HUES6 (cell line): ENCODE measurements around the gene MAP3K13.

ENCODE experiments used
- H3K27ac ChIP-seq: 2 replicates; pipeline ENCODE4 v1.7.0; 2013; ENCODE audit warnings: low read depth, mild to moderate bottlenecking, low read length, inconsistent platforms
- H3K27me3 ChIP-seq: 2 replicates; pipeline ENCODE4 v1.6.1; 2013; ENCODE audit warnings: low read length; ENCODE audit not compliant: control insufficient read depth, insufficient read depth
- H3K36me3 ChIP-seq: 2 replicates; pipeline ENCODE4 v1.6.1; 2013; ENCODE audit warnings: low read length; ENCODE audit not compliant: control insufficient read depth, insufficient read depth
- H3K4me1 ChIP-seq: 2 replicates; pipeline ENCODE4 v1.6.1; 2013; ENCODE audit warnings: low read length; ENCODE audit not compliant: control insufficient read depth, insufficient read depth
- H3K4me3 ChIP-seq: 2 replicates; pipeline ENCODE4 v1.5.1; 2013; ENCODE audit warnings: low read depth, low read length
- H3K9ac ChIP-seq: one replicate; pipeline ENCODE4 v1.6.1; 2013; ENCODE audit warnings: mild to moderate bottlenecking, low read length
- H3K9me3 ChIP-seq: 2 replicates; pipeline ENCODE4 v1.6.1; 2013; ENCODE audit warnings: low read depth, low read length; ENCODE audit not compliant: control insufficient read depth, insufficient read depth

MAP3K13 gene

GRCh38 chr3:185486394-185486793 is 123.5 kb downstream of the MAP3K13 start:
- no peak overlapping the region for H3K27ac ChIP-seq
- no peaks in the 10 kb centered on the region for H3K27me3 ChIP-seq
- no peaks in the 10 kb centered on the region for H3K9me3 ChIP-seq
- H3K4me3 ChIP-seq, result no peak overlapping the region
- peaks cover 36% of the 10 kb centered on the region for H3K36me3 ChIP-seq
- no peaks in the 10 kb centered on the region for H3K4me1 ChIP-seq
- no peak overlapping the region for H3K9ac ChIP-seq

DNA sequence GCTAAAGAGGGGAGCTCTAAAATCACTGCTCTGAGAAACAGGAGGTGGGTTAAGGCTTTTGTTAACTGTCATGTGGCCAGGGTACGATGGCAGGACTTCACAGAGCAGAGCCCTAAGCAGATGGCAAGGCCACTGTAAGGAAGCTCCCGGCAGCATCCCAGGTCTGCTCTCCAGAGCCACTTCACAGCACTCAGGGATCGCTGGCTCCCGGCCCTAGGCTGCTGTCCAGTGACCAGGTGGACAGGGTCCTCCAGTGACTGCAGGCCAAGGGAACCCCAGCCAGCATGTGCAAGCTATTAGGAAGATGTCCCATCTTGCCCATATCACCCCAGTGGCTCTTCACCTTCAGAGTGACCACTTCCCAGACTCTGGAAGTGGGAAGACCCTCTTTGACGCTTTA is 125.5 kb downstream of the MAP3K13 start:
- H3K36me3 ChIP-seq, result peaks cover 50% of the 10 kb centered on the region
- no peaks in the 10 kb centered on the region for H3K4me1 ChIP-seq
- no peak overlapping the region for H3K4me3 ChIP-seq

GRCh38 chr3:185489462-185489861 is 126.5 kb downstream of the MAP3K13 start:
- Histone ChIP-seq H3K9me3 (no peaks in the 10 kb centered on the region), H3K4me1 (no peaks in the 10 kb centered on the region), H3K27ac (no peak overlapping the region), H3K36me3 (peaks cover 60% of the 10 kb centered on the region), H3K4me3 (no peak overlapping the region), H3K9ac (no peak overlapping the region), H3K27me3 (no peaks in the 10 kb centered on the region)

More for the DNA sequence above, 125.5 kb downstream of the MAP3K13 start:
- H3K9me3 ChIP-seq, result no peaks in the 10 kb centered on the region
- H3K9ac ChIP-seq, result no peak overlapping the region
- H3K27me3 ChIP-seq, result no peaks in the 10 kb centered on the region
- no peak overlapping the region for H3K27ac ChIP-seq

GRCh38 chr3:185490241-185490640 is 127.3 kb downstream of the MAP3K13 start:
- H3K4me1 ChIP-seq, result no peaks in the 10 kb centered on the region
- H3K9me3 ChIP-seq, result no peaks in the 10 kb centered on the region
- no peak overlapping the region for H3K27ac ChIP-seq
- H3K36me3 ChIP-seq, result peaks cover 68% of the 10 kb centered on the region
- no peak overlapping the region for H3K4me3 ChIP-seq
- no peak overlapping the region for H3K9ac ChIP-seq
- H3K27me3 ChIP-seq, result no peaks in the 10 kb centered on the region

DNA sequence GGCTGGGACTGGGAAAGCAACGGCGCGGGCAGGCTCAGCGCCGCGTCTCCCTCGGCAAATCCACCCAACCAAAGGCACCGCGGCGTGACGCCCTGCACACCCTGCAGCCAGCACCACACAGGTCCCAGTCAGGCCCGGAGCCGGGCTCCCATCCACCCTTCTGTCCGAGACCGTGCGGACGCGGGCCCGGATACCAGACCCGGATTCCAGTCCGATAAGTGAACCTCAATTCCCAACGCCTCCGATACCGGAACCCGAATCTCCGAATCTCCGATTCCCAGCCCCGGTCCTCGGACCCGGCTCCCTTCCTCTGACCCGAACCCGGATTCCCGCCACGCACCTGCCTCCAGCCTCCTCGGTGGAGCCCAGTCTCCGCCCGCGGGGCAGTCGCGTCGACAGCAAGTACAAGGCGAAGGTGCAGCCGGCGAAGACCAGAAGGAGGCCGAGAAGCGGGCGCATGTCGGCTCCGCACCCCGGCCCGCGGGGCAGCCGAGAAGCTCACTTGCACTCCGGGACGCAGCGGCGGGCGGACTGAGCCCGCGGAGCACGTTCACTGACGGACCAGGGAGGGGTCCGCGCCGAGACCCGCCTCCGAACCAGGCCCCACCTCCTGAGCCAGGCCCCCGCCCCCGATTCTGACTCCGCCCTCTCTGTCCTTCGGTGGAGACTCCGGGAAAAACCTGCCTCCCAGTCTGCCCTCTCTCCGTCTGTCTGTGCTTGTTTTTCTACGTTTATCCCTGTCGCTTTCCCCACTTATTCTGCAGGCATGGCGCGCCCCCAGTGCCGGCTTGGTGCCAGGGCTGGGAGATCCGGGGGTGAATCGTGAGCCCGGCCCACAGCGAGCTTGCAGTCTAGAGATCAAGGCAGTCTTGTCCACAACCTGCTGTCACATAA is 135.8 kb downstream of the MAP3K13 start, which contains the start of gene TMEM41A:
Gene TMEM41A (minus strand): TSS at position 533 of the 894 bp plus-strand sequence. CDS start 74 bp downstream, at position 459.
- Histone ChIP-seq H3K9me3 (no peaks in the 10 kb centered on the region), H3K9ac (peak within 1 kb of the TSS; percentile 96), H3K4me3 (peak within 1 kb of the TSS; percentile 100), H3K36me3 (peaks cover 27% of the 10 kb centered on the region), H3K4me1 (peaks cover 14% of the 10 kb centered on the region; the same call in 1 of the 2 replicates), H3K27me3 (peaks cover 7% of the 10 kb centered on the region; the same call in 1 of the 2 replicates), H3K27ac (peak within 1 kb of the TSS; percentile 94)

DNA sequence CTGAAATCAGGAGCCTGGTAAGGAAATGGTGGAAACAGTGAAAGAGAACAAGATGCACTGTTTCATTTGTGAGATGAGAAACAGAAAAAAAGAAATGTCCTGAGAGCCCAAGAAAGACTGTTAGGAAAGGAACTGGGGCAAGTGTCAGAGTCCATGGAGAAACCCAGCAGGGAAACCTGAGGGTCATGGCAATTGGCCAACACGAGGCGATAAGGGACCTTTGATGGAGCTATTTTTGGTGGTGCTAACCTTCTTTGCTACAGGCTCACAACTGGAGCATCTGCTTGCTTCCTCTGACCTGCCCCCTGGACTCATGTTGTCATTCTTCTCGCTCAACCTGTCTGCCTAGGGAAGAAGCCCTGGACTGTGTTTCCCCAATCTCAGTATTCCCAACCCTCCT is 140.1 kb downstream of the MAP3K13 start:
- H3K27ac ChIP-seq, result no peak overlapping the region
- H3K36me3 ChIP-seq, result no peaks in the 10 kb centered on the region; the same call in 1 of the 2 replicates
- H3K9ac ChIP-seq, result no peak overlapping the region
- peaks cover 7% of the 10 kb centered on the region; the same call in 1 of the 2 replicates for H3K27me3 ChIP-seq
- H3K4me3 ChIP-seq, result no peak overlapping the region
- no peaks in the 10 kb centered on the region for H3K9me3 ChIP-seq
- peaks cover 11% of the 10 kb centered on the region; the same call in 1 of the 2 replicates for H3K4me1 ChIP-seq

GRCh38 chr3:185503521-185503920 is 140.6 kb downstream of the MAP3K13 start:
- Histone ChIP-seq H3K4me3 (no peak overlapping the region), H3K9ac (no peak overlapping the region), H3K27ac (no peak overlapping the region), H3K4me1 (peaks cover 11% of the 10 kb centered on the region; the same call in 1 of the 2 replicates), H3K9me3 (no peaks in the 10 kb centered on the region), H3K36me3 (no peaks in the 10 kb centered on the region; the same call in 1 of the 2 replicates), H3K27me3 (peaks cover 7% of the 10 kb centered on the region; the same call in 1 of the 2 replicates)

GRCh38 chr3:185504636-185505035 is 141.7 kb downstream of the MAP3K13 start:
- Histone ChIP-seq H3K4me3 (no peak overlapping the region), H3K9ac (no peak overlapping the region), H3K27me3 (peaks cover 7% of the 10 kb centered on the region; the same call in 1 of the 2 replicates), H3K36me3 (no peaks in the 10 kb centered on the region), H3K9me3 (no peaks in the 10 kb centered on the region), H3K4me1 (peaks cover 7% of the 10 kb centered on the region; the same call in 1 of the 2 replicates), H3K27ac (no peak overlapping the region)

GRCh38 chr3:185507883-185508282 is 144.9 kb downstream of the MAP3K13 start:
- peaks cover 6% of the 10 kb centered on the region; the same call in 1 of the 2 replicates for H3K4me1 ChIP-seq
- no peak overlapping the region for H3K27ac ChIP-seq
- no peaks in the 10 kb centered on the region for H3K27me3 ChIP-seq
- no peak overlapping the region for H3K4me3 ChIP-seq
- no peak overlapping the region for H3K9ac ChIP-seq
- no peaks in the 10 kb centered on the region for H3K36me3 ChIP-seq
- H3K9me3 ChIP-seq, result no peaks in the 10 kb centered on the region

DNA sequence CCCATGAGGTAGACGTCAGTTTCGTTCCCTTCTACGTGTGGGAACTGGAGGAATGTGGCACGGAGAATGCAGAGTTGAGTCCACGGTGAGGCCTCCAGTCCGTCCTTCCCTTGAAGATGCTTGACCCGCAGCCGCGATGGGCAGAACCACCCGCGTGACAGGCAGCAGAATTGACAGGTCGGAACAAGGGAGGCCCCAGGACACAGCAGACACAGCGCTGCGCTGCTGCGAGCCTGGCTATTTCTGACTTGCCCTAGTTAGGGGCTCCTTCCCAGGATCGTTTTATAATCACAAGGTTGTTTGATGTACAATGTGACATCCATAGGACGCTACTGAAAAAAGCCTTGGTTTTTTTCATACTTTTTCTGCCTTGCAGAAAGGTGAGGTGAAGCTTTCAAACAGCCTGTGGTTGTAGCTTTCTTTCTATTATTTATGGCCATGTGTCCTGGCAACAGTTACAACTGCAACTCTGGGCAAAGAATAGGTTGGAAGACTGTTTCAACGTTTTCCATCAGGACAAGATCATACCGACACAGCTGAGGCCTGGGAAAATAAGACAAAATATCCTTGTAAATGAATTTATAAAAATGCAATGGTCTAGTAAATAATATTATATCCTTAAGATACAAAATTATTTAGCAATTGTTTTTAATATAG is 145.5 kb downstream of the MAP3K13 start:
- Histone ChIP-seq H3K36me3 (no peaks in the 10 kb centered on the region), H3K4me3 (no peak overlapping the region), H3K27ac (no peak overlapping the region), H3K9ac (no peak overlapping the region), H3K27me3 (no peaks in the 10 kb centered on the region), H3K9me3 (no peaks in the 10 kb centered on the region), H3K4me1 (peaks cover 3% of the 10 kb centered on the region; the same call in 1 of the 2 replicates)

DNA sequence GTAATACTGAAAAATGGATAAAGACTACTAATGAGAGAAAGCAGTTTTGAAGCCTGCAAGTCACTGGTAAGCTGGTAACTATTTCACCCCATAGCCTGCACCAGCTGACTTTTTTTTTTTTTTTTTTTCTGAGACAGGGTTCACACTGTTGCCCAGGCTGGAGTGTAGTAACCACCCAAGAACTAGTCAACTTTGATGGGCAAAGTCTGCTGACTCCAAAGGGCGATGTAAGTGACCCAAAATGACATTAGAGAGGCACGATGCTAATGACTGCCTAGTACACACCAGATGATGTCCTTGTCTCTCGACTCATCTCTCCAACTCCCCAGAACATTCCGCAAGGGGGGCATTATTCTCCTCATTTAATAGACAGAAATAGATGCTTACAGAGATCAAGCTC is 148.8 kb downstream of the MAP3K13 start:
- Histone ChIP-seq H3K27ac (no peak overlapping the region), H3K9me3 (no peaks in the 10 kb centered on the region), H3K36me3 (no peaks in the 10 kb centered on the region), H3K9ac (no peak overlapping the region), H3K4me1 (no peaks in the 10 kb centered on the region), H3K27me3 (peaks cover 6% of the 10 kb centered on the region; the same call in 1 of the 2 replicates), H3K4me3 (no peak overlapping the region)
